ENCODE measurements around the gene ARHGAP24.
A peak's percentile ranks its signal among the peaks of the same experiment; 100 is the strongest.

Gene ARHGAP24

DNA sequence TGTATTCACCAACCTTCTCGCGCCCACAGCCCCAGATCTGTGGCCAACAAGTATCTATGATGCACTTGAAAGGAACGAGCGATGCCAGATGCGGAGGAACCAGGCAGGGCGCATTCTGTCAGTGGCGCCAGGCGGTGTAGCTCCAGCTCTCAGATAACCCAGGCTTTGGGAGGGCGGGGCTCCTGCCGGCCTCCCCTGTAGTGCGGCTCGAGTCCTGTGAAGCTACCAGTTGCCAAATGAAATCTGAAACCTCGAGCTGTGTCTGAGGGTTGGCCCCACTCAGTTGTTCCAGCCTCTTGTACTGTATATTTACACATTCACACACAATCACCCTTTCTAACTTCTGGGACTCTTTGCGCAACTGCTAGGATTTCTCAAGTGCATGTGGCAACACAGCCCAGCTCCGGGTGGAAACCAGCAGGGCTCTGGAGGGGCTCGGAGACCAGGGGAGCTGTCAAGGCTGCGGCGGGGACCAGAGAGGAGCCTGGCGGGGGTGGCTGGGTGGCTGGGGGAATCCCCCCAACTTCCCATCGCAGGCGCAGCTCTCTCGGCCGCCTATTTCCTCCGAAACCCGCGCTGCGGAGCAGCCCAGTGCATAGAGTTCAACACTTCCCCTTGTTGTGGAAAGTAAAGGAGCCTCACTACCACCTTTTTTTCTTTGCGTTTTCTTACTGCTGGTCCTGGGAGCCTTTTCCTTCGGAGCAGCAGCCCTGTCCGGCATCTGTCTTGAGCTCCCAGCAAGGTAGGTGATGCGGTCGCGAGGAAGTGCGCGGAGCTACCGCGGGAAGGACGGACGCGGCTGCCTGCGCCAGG lies at the start of gene ARHGAP24:
Gene ARHGAP24 (plus strand): TSS at position 333 of the 813 bp plus-strand sequence.
- peak; percentile 87 for DNase-seq

DNA sequence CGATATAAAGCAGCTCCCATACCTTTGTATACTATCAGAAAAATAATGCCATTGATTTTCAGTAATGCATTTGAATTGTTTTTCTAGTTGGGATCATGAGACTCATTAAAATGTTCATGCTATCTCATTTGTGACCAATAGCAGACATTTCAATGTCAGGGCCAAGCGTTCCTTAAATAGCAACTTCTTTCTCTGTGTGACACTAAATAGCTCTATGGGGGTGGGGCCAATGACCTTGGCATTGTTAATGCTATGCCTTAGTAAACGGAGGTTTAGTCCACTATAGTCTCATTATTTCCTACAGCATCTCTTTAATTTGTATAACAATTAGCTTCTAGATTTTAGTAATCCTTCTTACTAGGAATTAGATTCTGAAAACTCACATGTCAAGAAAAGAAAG lies 48.6 kb upstream of the ARHGAP24 start:
- DNase-seq = no peak

GRCh38 chr4:85427123-85427522 lies 47.8 kb upstream of the ARHGAP24 start:
- DNase-seq = no peak

DNA sequence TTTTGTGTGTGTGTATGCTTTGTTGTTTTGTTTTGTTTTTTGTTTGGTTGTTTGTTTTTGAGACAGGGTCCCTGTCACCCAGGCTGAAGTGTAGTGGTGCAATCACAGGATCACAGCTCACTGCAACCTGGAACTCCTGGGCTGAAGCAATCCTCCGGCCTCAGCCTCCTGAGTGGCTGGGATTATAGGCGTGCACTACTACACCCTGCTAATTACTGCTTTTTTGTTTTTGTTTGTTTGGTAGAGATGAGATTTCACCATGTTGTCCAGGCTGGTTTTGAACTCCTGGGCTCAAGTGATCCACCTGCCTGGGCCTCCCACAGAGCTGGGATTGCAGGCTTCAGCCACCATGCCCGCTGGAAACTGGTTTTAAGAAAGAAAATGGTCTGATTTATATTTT lies 44.7 kb upstream of the ARHGAP24 start:
- DNase-seq = no peak

GRCh38 chr4:85430697-85431096 lies 44.3 kb upstream of the ARHGAP24 start:
- DNase-seq = no peak

GRCh38 chr4:85431156-85431555 lies 43.8 kb upstream of the ARHGAP24 start:
- DNase-seq = no peak

DNA sequence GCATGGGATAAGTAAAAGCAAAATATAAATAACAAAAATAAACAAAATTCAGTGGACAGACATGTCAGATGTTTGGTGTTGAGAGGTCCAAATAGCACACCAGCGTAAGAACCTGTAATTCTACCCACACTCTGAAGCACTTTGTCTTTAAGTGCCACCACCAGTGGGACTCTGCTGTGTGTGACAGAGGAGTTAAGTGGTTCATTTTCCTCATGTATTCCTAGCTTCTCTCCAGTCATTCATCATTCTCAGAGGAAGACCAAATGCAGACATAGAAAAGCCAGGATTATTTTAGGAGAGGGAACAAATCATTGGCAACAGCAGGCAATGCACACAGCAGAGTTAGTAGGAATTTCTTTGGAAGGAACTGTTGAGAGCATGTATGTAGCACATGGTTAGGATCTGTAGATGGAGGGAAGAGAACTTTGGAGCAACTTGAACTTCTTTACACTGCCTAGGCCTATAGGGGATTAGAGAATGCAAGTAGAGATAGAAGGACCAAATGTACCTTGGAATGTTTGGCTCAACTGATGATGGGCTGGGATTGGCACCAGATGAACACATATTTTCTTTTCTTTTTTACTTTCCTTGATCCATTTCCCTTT lies 43.0 kb upstream of the ARHGAP24 start:
- DNase-seq = no peak

DNA sequence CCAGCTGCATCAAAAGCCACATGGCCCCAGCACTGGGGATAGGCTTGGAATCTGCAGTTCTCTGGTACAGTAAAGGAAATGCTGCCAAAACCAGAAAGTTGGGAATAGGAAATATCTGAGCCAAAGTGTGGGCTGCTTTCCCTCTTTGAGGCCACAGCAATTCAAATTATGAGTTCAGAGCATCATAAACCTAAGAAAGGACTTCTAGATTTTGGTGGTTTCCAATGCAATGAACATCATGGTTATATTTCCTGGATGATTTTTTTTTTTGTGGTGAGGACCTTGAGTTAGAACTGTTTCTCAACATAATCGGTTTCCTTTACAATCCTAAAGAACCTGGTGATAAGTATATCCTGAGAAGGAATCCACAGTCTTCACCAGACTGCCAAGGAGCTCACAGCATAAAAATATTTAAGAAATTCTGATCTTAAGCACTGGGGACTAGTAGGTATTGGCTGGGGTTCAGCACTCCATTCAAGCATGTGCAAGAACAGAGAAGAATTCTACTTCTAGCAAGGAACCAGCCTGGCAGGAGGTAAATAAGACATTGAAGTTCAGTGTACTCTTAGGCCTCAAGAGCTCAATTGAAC lies 29.8 kb upstream of the ARHGAP24 start:
- no peak for DNase-seq

DNA sequence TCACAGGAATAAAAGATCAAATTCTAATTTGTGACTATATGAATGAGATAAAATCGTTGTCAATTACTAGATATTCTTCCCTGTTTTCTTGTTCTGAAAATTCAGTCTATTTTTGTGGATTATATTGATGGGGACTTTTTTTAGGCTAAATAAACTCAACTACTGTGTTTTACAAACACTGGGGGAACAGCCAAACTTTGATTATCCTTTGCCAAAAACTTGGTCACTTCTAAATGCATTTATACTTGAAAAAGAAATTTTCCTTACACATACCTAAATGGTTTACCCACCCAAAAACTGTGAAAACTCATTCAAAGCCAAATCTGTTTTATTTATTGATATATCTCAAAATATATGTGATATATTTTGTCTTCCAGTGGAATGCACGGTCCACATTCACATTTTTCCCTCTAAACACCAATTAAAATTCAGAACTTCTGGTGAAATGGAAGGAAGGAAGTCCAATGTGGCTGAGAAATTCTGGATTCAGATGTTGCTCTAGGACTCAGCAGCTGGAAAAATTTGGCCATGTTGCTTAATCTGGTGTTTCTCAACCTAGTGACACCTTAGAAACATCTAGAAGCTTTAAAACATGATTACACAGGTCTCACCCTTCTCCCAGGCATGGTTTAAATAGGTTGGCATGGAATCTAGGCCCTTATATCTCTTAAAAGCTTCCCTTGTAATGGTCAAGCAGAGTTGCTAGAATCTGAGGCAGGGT lies 28.6 kb upstream of the ARHGAP24 start:
- DNase-seq = no peak

DNA sequence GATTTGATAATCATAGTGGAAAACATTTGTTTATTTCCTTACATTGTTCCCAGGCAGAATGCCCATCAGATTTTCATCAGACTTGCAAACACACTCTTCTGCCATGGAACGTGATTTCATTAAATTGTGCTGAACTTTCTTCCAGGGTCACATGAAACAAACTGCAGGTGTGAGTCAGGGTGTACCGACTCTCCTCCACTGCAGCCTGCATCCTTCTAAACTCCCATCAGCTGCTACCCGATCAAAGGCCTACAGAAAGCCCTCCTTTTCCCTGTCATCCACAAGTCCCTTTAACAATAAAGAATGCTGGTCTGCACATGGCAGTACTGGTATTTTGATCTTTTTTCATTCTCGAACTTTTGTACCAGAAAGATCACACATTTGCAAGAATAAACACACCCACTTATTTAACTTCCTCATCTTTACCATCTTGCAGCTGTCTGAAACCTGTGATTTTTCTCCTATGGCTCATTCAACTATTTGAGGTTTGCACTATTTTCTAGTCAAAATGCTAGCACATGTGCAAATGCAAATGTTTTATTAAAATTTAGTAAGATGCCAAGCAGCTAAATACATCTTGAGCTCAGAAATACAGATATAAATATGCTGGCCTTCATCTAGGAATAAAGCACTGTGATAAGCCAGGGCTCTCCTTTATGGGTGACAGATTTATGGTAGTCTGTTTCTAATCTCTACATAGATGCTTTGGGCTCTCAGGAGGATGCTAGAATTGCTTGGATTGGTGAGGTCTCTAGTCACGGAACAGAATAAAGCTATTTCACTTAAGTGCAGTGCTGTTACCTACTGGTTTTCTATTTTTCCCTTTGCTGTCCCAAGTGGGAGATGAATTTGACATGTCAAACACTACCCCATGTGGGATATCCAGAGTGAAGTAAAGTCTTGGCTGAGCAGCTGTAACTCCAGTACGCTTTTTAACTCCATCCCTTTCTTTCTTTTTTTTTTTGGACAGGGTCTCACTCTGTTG lies 25.8 kb upstream of the ARHGAP24 start:
- DNase-seq = peak; percentile 1

- no peak for DNase-seq
These were observed 22.8 kb upstream of the ARHGAP24 start for GRCh38 chr4:85452058-85452731.

DNA sequence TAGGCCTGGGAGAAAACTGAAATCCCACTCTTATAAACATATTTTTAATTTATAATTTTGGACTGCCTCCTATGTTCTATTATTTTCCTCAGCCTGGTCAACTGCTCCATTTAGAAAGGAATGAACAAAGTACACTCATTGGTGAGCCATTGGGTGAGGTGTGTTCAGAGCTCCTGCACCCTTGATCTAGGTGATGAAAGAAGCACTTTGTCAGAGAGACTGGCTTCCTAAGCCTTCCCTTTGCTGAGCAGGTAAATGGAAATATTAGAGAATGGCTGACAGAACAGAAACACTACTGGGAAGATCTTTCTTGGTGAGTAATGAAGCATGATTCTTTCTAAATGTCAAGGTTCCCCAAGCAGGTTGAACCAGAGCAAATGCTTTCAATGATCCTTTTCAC lies 19.0 kb upstream of the ARHGAP24 start:
- no peak for DNase-seq

GRCh38 chr4:85457752-85458467 lies 17.0 kb upstream of the ARHGAP24 start:
- no peak for DNase-seq

- no peak for DNase-seq
These were observed 15.2 kb upstream of the ARHGAP24 start for GRCh38 chr4:85459736-85460135.

GRCh38 chr4:85474356-85474755 lies 594 bp upstream of the ARHGAP24 start:
- no peak for DNase-seq

DNA sequence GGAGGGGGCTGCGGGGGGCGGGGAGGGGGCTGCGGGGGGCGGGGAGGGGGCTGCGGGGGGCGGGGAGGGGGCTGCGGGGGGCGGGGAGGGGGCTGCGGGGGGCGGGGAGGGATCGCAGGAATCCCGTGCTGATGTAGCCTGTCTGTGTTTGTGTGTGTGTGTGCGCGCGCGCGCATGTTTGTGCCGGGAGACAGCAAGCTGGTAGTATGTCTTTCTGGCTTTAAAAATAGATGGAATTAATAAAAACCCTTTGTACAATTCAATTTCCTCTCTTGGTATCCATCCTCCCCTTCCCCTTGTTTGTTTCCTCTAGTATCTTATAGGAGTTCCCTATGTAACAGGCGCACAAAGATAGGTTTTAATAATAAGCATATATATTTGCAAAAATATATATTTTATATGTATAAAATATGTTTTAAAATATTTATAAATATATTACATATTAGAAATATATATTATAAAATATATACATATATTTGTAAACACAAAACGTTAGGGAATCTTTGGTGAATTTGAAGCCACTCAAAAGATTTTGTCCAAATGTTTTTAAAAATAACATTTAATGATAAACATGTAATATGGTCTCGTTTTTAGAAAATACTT lies 782 bp downstream of the ARHGAP24 start:
- DNase-seq = peak; percentile 55

DNA sequence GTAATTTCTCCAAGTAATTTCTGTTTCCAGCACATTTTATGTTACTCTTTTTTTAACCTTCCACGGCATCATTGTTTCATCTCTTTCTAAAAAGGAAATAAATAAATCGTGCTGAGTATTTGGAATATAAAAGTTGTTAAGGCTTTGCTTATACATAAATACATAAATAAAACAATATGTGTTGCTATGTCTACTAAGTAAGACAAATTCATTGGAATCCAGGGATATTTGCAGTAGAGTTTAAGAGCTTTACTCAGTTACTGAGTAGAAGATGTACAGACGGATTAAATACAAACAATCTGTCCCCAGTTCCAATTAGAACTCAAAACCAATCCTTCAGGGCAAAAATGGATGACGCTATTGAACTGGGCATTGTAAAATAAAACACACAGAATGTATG lies 1.4 kb downstream of the ARHGAP24 start:
- peak; percentile 14 for DNase-seq

GRCh38 chr4:85477534-85477933 lies 2.6 kb downstream of the ARHGAP24 start:
- DNase-seq = no peak

GRCh38 chr4:85478576-85478975 lies 3.6 kb downstream of the ARHGAP24 start:
- DNase-seq = no peak

DNA sequence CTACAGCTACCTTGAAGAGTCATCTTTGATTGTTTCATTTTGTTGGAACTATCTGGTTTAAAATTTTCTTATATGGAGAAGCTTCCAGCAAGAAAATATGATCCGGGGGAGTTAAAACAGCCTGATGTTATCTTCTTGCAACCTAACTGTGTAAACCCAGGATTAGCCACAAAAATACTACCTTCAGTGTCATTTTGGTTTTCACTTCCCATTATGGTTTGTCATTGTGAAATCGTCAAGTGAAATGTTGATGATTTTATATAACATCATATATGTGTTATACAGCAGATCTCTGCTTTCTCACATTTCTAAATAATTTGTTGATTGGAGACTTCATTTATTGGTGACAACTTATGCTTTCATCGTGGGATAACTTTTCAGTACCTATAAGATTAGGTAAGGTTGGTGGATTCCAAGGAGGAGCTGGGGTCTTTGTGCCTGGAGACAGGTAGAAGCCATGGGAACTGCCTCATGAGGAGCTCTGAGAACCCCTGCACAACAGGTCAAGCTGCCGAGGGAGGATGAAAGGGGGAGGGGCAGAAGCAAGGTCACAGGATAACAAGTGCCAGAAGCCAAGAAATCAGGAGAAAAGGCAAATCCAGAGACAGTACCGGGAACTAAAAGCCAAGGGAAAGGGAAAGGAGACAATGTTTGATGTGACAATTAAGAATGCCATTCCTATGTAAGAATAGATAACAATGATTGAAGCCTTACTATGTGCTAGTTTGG lies 7.2 kb downstream of the ARHGAP24 start:
- no peak for DNase-seq
